IMR-90 (cell line): ENCODE data around the gene PLPP3. TPM values are rescaled to one million over a fixed set of nuclear protein-coding genes. Genes with fewer than 3 reads are reported as not detected.

Source experiments
- ATAC-seq: fragments of 200-7000 bp; cut with Tn5 transposase; 2 replicates; pipeline ENCODE4 v1.9.1; 2020; ENCODE audit warnings: low read depth, mild to moderate bottlenecking, moderate library complexity
- BruUV-seq: library from RNA; stranded (reverse); fragments of 400-500 nt; replicated peaks from 2 replicates; lab custom pipeline; 2021; lab: Mats Ljungman, UMichigan
- CTCF ChIA-PET: fragments of 300-600 bp; formaldehyde crosslinking; extraction: SDS; loops from one replicate; lab custom pipeline; 2021; ENCODE audit warnings: antibody characterized with exemption; lab: Yijun Ruan, JAX
- POLR2A ChIA-PET: fragments of 300-600 bp; sonication (Branson Sonifier 250); formaldehyde crosslinking; loops from one replicate; lab custom pipeline; 2022; ENCODE audit warnings: antibody characterized with exemption; ENCODE audit not compliant: unreplicated experiment; lab: Charles Lee
- DNase-seq: peaks from one replicate; pipeline ENCODE4 v3.0.0; 2013
- H2AFZ ChIP-seq: replicated peaks from 2 replicates; pipeline ENCODE3; 2013; ENCODE audit warnings: low read length, mild to moderate bottlenecking; ENCODE audit not compliant: poor library complexity
- H2AK5ac ChIP-seq: 2 replicates; pipeline ENCODE4 v1.6.1; 2013; ENCODE audit warnings: low read depth, low read length, inconsistent platforms
- H2AK9ac ChIP-seq: replicated peaks from 2 replicates; pipeline ENCODE3; 2013; ENCODE audit warnings: mild to moderate bottlenecking, low read depth, low read length, moderate library complexity; ENCODE audit not compliant: poor library complexity
- H2BK120ac ChIP-seq: 2 replicates; pipeline ENCODE4 v1.6.1; 2013; ENCODE audit warnings: low read depth, low read length, inconsistent platforms
- H2BK15ac ChIP-seq: 3 replicates; pipeline ENCODE4 v1.6.1; 2013; ENCODE audit warnings: low read depth, low read length, inconsistent platforms
- H2BK20ac ChIP-seq: 2 replicates; pipeline ENCODE4 v1.6.1; 2013; ENCODE audit warnings: low read depth, mild to moderate bottlenecking, inconsistent platforms, low read length, moderate library complexity
- H2BK5ac ChIP-seq: 2 replicates; pipeline ENCODE4 v1.6.1; 2013; ENCODE audit warnings: mild to moderate bottlenecking, low read depth, low read length, inconsistent platforms; ENCODE audit not compliant: poor library complexity, severe bottlenecking
- H3K14ac ChIP-seq: replicated peaks from 2 replicates; pipeline ENCODE4 v1.6.1; 2013; ENCODE audit warnings: low read depth, low read length, inconsistent platforms
- H3K18ac ChIP-seq: 2 replicates; pipeline ENCODE4 v1.6.1; 2013; ENCODE audit warnings: low read depth, low read length, control low read depth
- H3K23ac ChIP-seq: 2 replicates; pipeline ENCODE4 v1.6.1; 2013; ENCODE audit warnings: low read depth, low read length, inconsistent platforms
- H3K27ac ChIP-seq: 2 replicates; pipeline ENCODE4 v1.5.1; 2013; ENCODE audit warnings: mild to moderate bottlenecking, control low read depth, low read length; ENCODE audit not compliant: insufficient read depth
- H3K27me3 ChIP-seq: 2 replicates; pipeline ENCODE4 v1.6.1; 2013; ENCODE audit warnings: low read length; ENCODE audit not compliant: control insufficient read depth, insufficient read depth
- H3K36me3 ChIP-seq: 2 replicates; pipeline ENCODE4 v1.6.1; 2013; ENCODE audit warnings: low read length, mixed read lengths; ENCODE audit not compliant: control insufficient read depth, insufficient read depth
- H3K4ac ChIP-seq: 2 replicates; pipeline ENCODE4 v1.6.1; 2013; ENCODE audit warnings: low read depth, low read length, inconsistent platforms
- H3K4me1 ChIP-seq: 2 replicates; pipeline ENCODE4 v1.6.1; 2013; ENCODE audit warnings: low read length, mixed read lengths; ENCODE audit not compliant: control insufficient read depth, insufficient read depth
- H3K4me2 ChIP-seq: 2 replicates; pipeline ENCODE4 v1.6.1; 2013; ENCODE audit warnings: low read depth, mild to moderate bottlenecking, control low read depth, low read length, moderate library complexity
- H3K4me3 ChIP-seq: 2 replicates; pipeline ENCODE4 v1.5.1; 2013; ENCODE audit warnings: low read depth, mild to moderate bottlenecking, control low read depth, low read length, moderate library complexity; ENCODE audit not compliant: insufficient read depth
- H3K56ac ChIP-seq: 2 replicates; pipeline ENCODE4 v1.6.1; 2013; ENCODE audit warnings: low read length, inconsistent platforms; ENCODE audit not compliant: insufficient read depth; ENCODE audit errors: extremely low read depth
- H3K79me1 ChIP-seq, 2 experiments: 2 replicates each; pipeline ENCODE4 v1.6.1; 2013; ENCODE audit warnings: low read length in 2 of 2, inconsistent platforms in 1 of 2, low read depth in 1 of 2
- H3K9ac ChIP-seq: 2 replicates; pipeline ENCODE4 v1.6.1; 2013; ENCODE audit warnings: low read depth, low read length, control low read depth
- H3K9me1 ChIP-seq: 2 replicates; pipeline ENCODE4 v1.6.1; 2013; ENCODE audit warnings: low read length, inconsistent platforms; ENCODE audit not compliant: insufficient read depth
- H3K9me3 ChIP-seq: 2 replicates; pipeline ENCODE4 v1.6.1; 2013; ENCODE audit warnings: low read length; ENCODE audit not compliant: control insufficient read depth, insufficient read depth
- H4K20me1 ChIP-seq: 2 replicates; pipeline ENCODE4 v1.6.1; 2013; ENCODE audit warnings: low read length, inconsistent platforms; ENCODE audit not compliant: insufficient read depth
- H4K5ac ChIP-seq: 2 replicates; pipeline ENCODE4 v1.6.1; 2013; ENCODE audit warnings: mild to moderate bottlenecking, low read depth, low read length, control low read depth
- H4K8ac ChIP-seq, 2 experiments: 2 replicates each; pipeline ENCODE4 v1.6.1; 2013; ENCODE audit warnings: low read depth in 2 of 2, low read length in 2 of 2, control low read depth in 1 of 2, inconsistent platforms in 1 of 2
- H4K91ac ChIP-seq: 2 replicates; pipeline ENCODE4 v1.6.1; 2013; ENCODE audit warnings: low read depth, low read length, inconsistent platforms; ENCODE audit not compliant: insufficient read depth
- CEBPB ChIP-seq: IDR thresholded peaks from 2 replicates; pipeline ENCODE4 v1.6.1; 2012; ENCODE audit warnings: low read depth, low read length, improper control_type of control experiment
- CHD1 ChIP-seq: IDR thresholded peaks from 2 replicates; pipeline ENCODE4 v1.6.1; 2012; ENCODE audit warnings: low read depth, low read length, improper control_type of control experiment
- CTCF ChIP-seq: conservative IDR thresholded peaks from 2 replicates; pipeline ENCODE4 v1.5.1; 2012; ENCODE audit warnings: mild to moderate bottlenecking, low read depth, low read length, improper control_type of control experiment
- ELK1 ChIP-seq: fragments of 150-350 bp; IDR thresholded peaks from 2 replicates; pipeline ENCODE4 v1.6.1; 2016; ENCODE audit warnings: low read depth, mild to moderate bottlenecking, low read length, moderate library complexity, borderline replicate concordance
- FOS ChIP-seq: fragments of 150-350 bp; IDR thresholded peaks from 2 replicates; pipeline ENCODE4 v1.6.1; 2016; ENCODE audit warnings: low read depth, low read length
- MAFK ChIP-seq: IDR thresholded peaks from 2 replicates; pipeline ENCODE4 v1.6.1; 2012; ENCODE audit warnings: low read depth, low read length, improper control_type of control experiment
- MAZ ChIP-seq: IDR thresholded peaks from 2 replicates; pipeline ENCODE4 v1.6.1; 2012; ENCODE audit warnings: low read depth, mild to moderate bottlenecking, low read length, improper control_type of control experiment, moderate library complexity, borderline replicate concordance
- MXI1 ChIP-seq: IDR thresholded peaks from 2 replicates; pipeline ENCODE4 v1.6.1; 2012; ENCODE audit warnings: low read depth, mild to moderate bottlenecking, low read length, moderate library complexity, borderline replicate concordance
- POLR2A ChIP-seq: IDR thresholded peaks from 2 replicates; pipeline ENCODE4 v1.6.1; 2012; ENCODE audit warnings: mild to moderate bottlenecking, low read depth, low read length
- RAD21 ChIP-seq: IDR thresholded peaks from 2 replicates; pipeline ENCODE4 v1.6.1; 2012; ENCODE audit warnings: low read length, improper control_type of control experiment
- RCOR1 ChIP-seq: IDR thresholded peaks from 2 replicates; pipeline ENCODE4 v1.6.1; 2012; ENCODE audit warnings: mild to moderate bottlenecking, low read length, improper control_type of control experiment; ENCODE audit not compliant: insufficient replicate concordance
- RFX5 ChIP-seq: IDR thresholded peaks from 2 replicates; pipeline ENCODE4 v1.8.0; 2012; ENCODE audit warnings: low read depth, mild to moderate bottlenecking, low read length, moderate library complexity
- SMC3 ChIP-seq: fragments of 150-350 bp; IDR thresholded peaks from 2 replicates; pipeline ENCODE4 v1.6.1; 2016; ENCODE audit warnings: low read depth, mild to moderate bottlenecking, antibody characterized with exemption, low read length, moderate library complexity
- USF2 ChIP-seq: fragments of 150-350 bp; IDR thresholded peaks from 2 replicates; pipeline ENCODE4 v1.6.1; 2017; ENCODE audit warnings: mild to moderate bottlenecking, antibody characterized with exemption, low read length, low read depth
- WGBS, 2 experiments: methylation state at CpG; one replicate each; pipeline versions ENCODE4 v1.1.5 to v1.1.7; 2013; ENCODE audit warnings: missing lambda C conversion rate in 2 of 2; ENCODE audit not compliant: insufficient read length in 1 of 2; ENCODE audit errors: extremely low coverage in 2 of 2; 5-methylcytosine and 5-hydroxymethylcytosine counted together
- dilution Hi-C: fragments of 300-500 bp; cut with HindIII; formaldehyde crosslinking; loops from one replicate; pipeline ENCODE4 v1.14.3; 2018; ENCODE audit warnings: low sequenced_read_pairs; ENCODE audit not compliant: unreplicated experiment
- in situ Hi-C: fragments of 300-500 bp; cut with MboI; formaldehyde crosslinking; loops from 3 replicates; pipeline ENCODE4 v1.14.3; 2019; ENCODE audit warnings: low sequenced_read_pairs, inconsistent platforms, mixed read lengths
- intact Hi-C: fragments of 100-400 bp; cut with micrococcal nuclease; formaldehyde crosslinking; loops from 2 replicates; pipeline ENCODE4 v1.10.0; 2022
- polyA plus RNA-seq, 3 experiments: library from polyadenylated mRNA; depleted of rRNA; stranded (reverse); fragments of >200 nt; gene quantifications; 2 replicates each; pipeline ENCODE4 v1.2.3, GENCODE V29; 2012; ENCODE audit warnings: low replicate concordance in 1 of 3
- total RNA-seq: library from RNA; depleted of rRNA; stranded (reverse); fragments of >200 nt; gene quantifications from 2 replicates; pipeline ENCODE4 v1.2.3, GENCODE V29; 2012

The PLPP3 gene
- total and polyA plus RNA-seq, 2 of the 4 experiments (the other 2 are of a cell fraction), result 49.9 to 56.6 TPM

GRCh38 chr1:56483104-56483503 lies 96.3 kb downstream of the PLPP3 start:
- intact Hi-C loops, result loop anchor here (10.0 kb wide), 3 partner anchors 298 to 768 kb away; no protein-coding TSS in a partner anchor
- H2BK20ac ChIP-seq, result no peak overlapping the region
- H4K91ac ChIP-seq, result no peak overlapping the region
- H3K27ac ChIP-seq, result no peak overlapping the region
- H3K56ac ChIP-seq, result no peak overlapping the region
- dilution Hi-C loops, result no loop called here
- H3K79me1 ChIP-seq, result no peaks in the 10 kb centered on the region
- no TSS peak for BruUV-seq
- H2BK120ac ChIP-seq, result no peak overlapping the region
- H3K14ac ChIP-seq, result no peak overlapping the region
- no CpG with 5 or more reads among the region's 1 CpG for WGBS, 2 experiments
- H3K9me1 ChIP-seq, result no peaks in the 10 kb centered on the region; the same call in 1 of the 2 replicates
- H3K4me3 ChIP-seq, result no peak overlapping the region
- DNase-seq, result no peak
- H3K9ac ChIP-seq, result no peak overlapping the region
- no peak overlapping the region for H4K5ac ChIP-seq
- no peaks in the 10 kb centered on the region for H4K20me1 ChIP-seq
- ATAC-seq, result no peak
- ChIA-PET CTCF (no interaction called here), POLR2A (no interaction called here)
- H3K9me3 ChIP-seq, result no peaks in the 10 kb centered on the region
- H3K4me1 ChIP-seq, result no peaks in the 10 kb centered on the region; the same call in 1 of the 2 replicates
- no peak overlapping the region for H4K8ac ChIP-seq
- no peak overlapping the region for H3K18ac ChIP-seq
- H2AK9ac ChIP-seq, result no peak overlapping the region
- H3K27me3 ChIP-seq, result no peaks in the 10 kb centered on the region
- TF ChIP-seq RCOR1 (no peak), FOS (no peak), SMC3 (no peak), CTCF (no peak), MXI1 (no peak), RAD21 (no peak), POLR2A (no peak), CEBPB (no peak), MAZ (no peak), MAFK (no peak), ELK1 (no peak), USF2 (no peak), CHD1 (no peak), RFX5 (no peak)
- H3K23ac ChIP-seq, result no peak overlapping the region
- no peak overlapping the region for H3K4ac ChIP-seq
- no peak overlapping the region for H2BK5ac ChIP-seq
- H2AFZ ChIP-seq, result no peak overlapping the region
- H2BK15ac ChIP-seq, result no peak overlapping the region
- in situ Hi-C loops, result no loop called here
- H3K36me3 ChIP-seq, result no peaks in the 10 kb centered on the region
- no peak overlapping the region for H2AK5ac ChIP-seq
- no peak overlapping the region for H3K4me2 ChIP-seq
